OCI-LY7 (cell line): ENCODE measurements around the gene TMEM30B.

Source experiments
- EZH2phosphoT487 ChIP-seq: fragments of 200-600 bp; sonication (generic); IDR thresholded peaks from 2 replicates; pipeline ENCODE4 v1.6.1; 2018; ENCODE audit warnings: low read depth, borderline replicate concordance, mild to moderate bottlenecking, mixed run types, antibody characterized with exemption, low read length, moderate library complexity, mixed read lengths
- TF ChIP-seq, protein P1 (sequence below): fragments of 200-600 bp; sonication (generic); conservative IDR thresholded peaks from 2 replicates; pipeline ENCODE4 v1.5.1; 2014; ENCODE audit warnings: mild to moderate bottlenecking, antibody characterized with exemption, low read length, moderate library complexity, mixed read lengths

DNA sequence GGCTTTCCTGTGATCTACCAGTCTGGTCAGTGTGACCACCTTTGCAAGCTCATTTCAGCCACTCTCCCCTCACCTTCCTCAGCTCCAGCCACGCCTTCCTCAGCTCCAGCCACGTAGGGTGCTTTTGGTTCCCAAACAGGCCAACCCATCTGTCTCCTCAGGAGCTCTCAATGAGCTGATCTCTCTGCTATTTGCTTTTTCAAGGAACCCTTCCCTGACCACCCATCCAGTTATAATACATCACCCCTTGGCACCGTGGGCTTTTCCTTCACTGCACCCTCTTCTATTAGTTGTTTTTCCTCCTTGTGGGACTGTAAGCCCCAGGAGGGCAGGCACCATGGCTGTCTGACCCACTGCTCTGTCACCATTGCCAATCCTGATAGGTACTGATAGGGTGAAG lies 37.9 kb upstream of the TMEM30B start:
- TF ChIP-seq, protein P1, sequence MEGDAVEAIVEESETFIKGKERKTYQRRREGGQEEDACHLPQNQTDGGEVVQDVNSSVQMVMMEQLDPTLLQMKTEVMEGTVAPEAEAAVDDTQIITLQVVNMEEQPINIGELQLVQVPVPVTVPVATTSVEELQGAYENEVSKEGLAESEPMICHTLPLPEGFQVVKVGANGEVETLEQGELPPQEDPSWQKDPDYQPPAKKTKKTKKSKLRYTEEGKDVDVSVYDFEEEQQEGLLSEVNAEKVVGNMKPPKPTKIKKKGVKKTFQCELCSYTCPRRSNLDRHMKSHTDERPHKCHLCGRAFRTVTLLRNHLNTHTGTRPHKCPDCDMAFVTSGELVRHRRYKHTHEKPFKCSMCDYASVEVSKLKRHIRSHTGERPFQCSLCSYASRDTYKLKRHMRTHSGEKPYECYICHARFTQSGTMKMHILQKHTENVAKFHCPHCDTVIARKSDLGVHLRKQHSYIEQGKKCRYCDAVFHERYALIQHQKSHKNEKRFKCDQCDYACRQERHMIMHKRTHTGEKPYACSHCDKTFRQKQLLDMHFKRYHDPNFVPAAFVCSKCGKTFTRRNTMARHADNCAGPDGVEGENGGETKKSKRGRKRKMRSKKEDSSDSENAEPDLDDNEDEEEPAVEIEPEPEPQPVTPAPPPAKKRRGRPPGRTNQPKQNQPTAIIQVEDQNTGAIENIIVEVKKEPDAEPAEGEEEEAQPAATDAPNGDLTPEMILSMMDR: no peak
- no peak for TF ChIP-seq EZH2phosphoT487
